LNCAP (cell line): ENCODE measurements around the gene PDE1C.

Experiments
- CTCF ChIP-seq: fragments of 450-650 bp; IDR thresholded peaks from 2 replicates; pipeline ENCODE4 v1.5.1; 2017; ENCODE audit warnings: mild to moderate bottlenecking

Gene PDE1C

GRCh38 chr7:32042900-32043299 is 27.3 kb downstream of the PDE1C start:
- TF ChIP-seq CTCF, result no peak

GRCh38 chr7:32039000-32039756 is 31.0 kb downstream of the PDE1C start:
- TF ChIP-seq CTCF, result peak; percentile 18; the same call in 1 of the 2 replicates

- no peak for TF ChIP-seq CTCF
Observed at GRCh38 chr7:32037650-32038198, 32.5 kb downstream of the PDE1C start.

DNA sequence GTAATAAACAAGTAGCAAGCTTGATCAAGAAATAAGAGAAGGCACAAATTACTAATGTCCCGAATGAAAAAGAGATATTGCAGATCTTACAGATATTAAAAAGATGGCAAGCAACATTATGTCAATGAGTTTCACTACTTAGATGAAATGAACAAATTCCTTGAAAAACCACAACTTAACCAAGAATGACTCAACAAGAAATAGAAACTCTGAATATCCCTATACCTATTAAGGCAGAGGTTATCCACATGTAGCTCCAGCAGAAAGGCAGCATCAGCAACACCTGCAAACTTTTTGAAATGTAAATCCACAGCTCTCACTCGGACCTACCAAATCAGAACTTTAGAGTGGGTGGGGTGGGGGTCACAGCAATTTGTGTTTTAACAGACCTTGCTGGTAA is 33.6 kb downstream of the PDE1C start:
- no peak for TF ChIP-seq CTCF

DNA sequence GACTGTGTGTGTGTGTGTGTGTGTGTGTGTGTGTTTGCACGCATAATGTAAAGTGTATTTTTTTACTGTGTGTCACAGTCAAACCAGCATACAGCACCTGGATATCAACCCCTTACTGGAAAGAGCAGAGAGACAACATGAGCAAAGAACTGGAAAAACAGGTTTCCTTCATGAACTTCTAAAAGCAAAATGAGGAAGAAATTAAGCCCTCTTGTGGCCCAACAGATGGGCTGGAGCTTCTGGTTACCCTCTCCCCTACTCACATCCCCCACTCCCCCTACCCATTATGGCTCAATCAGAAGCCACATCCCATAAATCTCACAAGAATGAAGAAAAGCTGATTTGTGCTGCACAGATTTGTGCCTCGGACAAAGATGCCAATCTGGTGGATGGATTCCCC is 36.2 kb downstream of the PDE1C start:
- no peak for TF ChIP-seq CTCF

DNA sequence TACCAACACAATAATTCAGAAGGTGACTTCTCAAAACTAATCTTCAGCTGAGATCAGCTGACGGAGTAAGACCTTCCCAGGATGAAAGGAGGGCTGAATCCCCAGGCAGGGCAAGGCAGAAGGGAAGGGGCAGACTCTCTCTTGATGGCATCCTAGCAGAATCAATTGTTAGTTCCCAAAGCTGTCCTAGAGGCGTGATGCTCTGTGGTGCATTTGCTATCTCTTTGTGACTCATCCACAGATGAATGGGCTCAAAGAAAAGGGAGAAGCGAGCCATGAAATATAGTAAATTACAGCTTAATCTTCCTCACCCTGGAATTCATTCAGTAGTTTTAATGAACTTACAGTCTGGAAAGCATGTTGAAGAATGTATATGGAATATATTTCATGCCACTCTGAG is 37.2 kb downstream of the PDE1C start:
- TF ChIP-seq CTCF, result no peak

GRCh38 chr7:32032211-32032610 is 38.0 kb downstream of the PDE1C start:
- no peak for TF ChIP-seq CTCF
